CD4-positive, CD25-positive, alpha-beta regulatory T cell (primary cell): ENCODE measurements around the gene TP63. TPM values are rescaled to one million over a fixed set of nuclear protein-coding genes. Genes with fewer than 3 reads are reported as not detected.
A peak's percentile ranks its signal among the peaks of the same experiment; 100 is the strongest.

Experiments used
- ATAC-seq, 2 donors: fragments of 150-1000 bp; cut with Tn5 transposase; one replicate each; pipeline ENCODE4 v1.10.0; 2021; ENCODE audit warnings: low read depth in 2 of 2, moderate number of reproducible peaks in 2 of 2, moderate library complexity in 1 of 2
- DNase-seq, 3 donors: peaks; one replicate each; pipeline versions ENCODE4 v3.0.0 to v3.0.0-alpha.2; 2012 to 2022; ENCODE audit warnings: mixed read lengths in 1 of 3
- H3K27ac ChIP-seq: one replicate; pipeline ENCODE4 v1.7.0; 2013; ENCODE audit warnings: mild to moderate bottlenecking, low read length; ENCODE audit not compliant: insufficient read depth, poor library complexity, severe bottlenecking
- H3K27me3 ChIP-seq: one replicate; pipeline ENCODE4 v1.7.0; 2013; ENCODE audit warnings: low read length; ENCODE audit not compliant: control insufficient read depth, insufficient read depth
- H3K36me3 ChIP-seq: one replicate; pipeline ENCODE4 v1.7.0; 2013; ENCODE audit warnings: mild to moderate bottlenecking, low read length, moderate library complexity; ENCODE audit not compliant: control insufficient read depth, insufficient read depth
- H3K4me1 ChIP-seq: 2 replicates; pipeline ENCODE4 v1.7.0; 2013; ENCODE audit warnings: mild to moderate bottlenecking, low read length; ENCODE audit not compliant: insufficient read depth, control insufficient read depth, poor library complexity, severe bottlenecking
- H3K4me3 ChIP-seq: one replicate; pipeline ENCODE4 v1.7.0; 2013; ENCODE audit warnings: low read depth, mild to moderate bottlenecking, low read length, moderate library complexity
- H3K9me3 ChIP-seq, 2 experiments: 1 replicate in 1 of 2; 2 replicates in 1 of 2; pipeline ENCODE4 v1.7.0; 2013; ENCODE audit warnings: low read length in 2 of 2, mild to moderate bottlenecking in 1 of 2, moderate library complexity in 1 of 2; ENCODE audit not compliant: control insufficient read depth in 2 of 2
- H3K27ac Mint-ChIP-seq, 3 donors: one replicate each; pipeline ENCODE4 v1.8.0; 2020 to 2022; ENCODE audit warnings: mild to moderate bottlenecking in 3 of 3, mixed read lengths in 3 of 3, moderate library complexity in 2 of 3
- H3K27me3 Mint-ChIP-seq: one replicate; pipeline ENCODE4 v1.8.0; 2022; ENCODE audit warnings: mild to moderate bottlenecking, mixed read lengths
- H3K36me3 Mint-ChIP-seq: one replicate; pipeline ENCODE4 v1.8.0; 2020; ENCODE audit warnings: mixed read lengths
- H3K4me1 Mint-ChIP-seq, 4 donors: one replicate each; pipeline ENCODE4 v1.8.0; 2020 to 2022; ENCODE audit warnings: mixed read lengths in 4 of 4, mild to moderate bottlenecking in 1 of 4
- H3K4me3 Mint-ChIP-seq, 4 donors: one replicate each; pipeline ENCODE4 v1.8.0; 2020 to 2022; ENCODE audit warnings: mild to moderate bottlenecking in 4 of 4, mixed read lengths in 4 of 4, moderate library complexity in 3 of 4
- H3K9me3 Mint-ChIP-seq, 7 donors: one replicate each; pipeline ENCODE4 v1.8.0; 2020 to 2022; ENCODE audit warnings: mixed read lengths in 7 of 7, mild to moderate bottlenecking in 3 of 7, moderate library complexity in 2 of 7
- polyA plus RNA-seq, 4 donors: library from polyadenylated mRNA; unstranded; fragments of 300-500 nt; fragmentation: Illumina TruSeq; gene quantifications; one replicate each; pipeline ENCODE4 v1.2.3, GENCODE V29; 2021
- total RNA-seq: library from RNA; stranded (reverse); gene quantifications from one replicate; pipeline ENCODE4 v1.2.3, GENCODE V29; 2022

The TP63 gene
- total and polyA plus RNA-seq, 5 donors from 2014 or later: 0.10 to 0.89 (median 0.20) TPM; not detected in 1

DNA sequence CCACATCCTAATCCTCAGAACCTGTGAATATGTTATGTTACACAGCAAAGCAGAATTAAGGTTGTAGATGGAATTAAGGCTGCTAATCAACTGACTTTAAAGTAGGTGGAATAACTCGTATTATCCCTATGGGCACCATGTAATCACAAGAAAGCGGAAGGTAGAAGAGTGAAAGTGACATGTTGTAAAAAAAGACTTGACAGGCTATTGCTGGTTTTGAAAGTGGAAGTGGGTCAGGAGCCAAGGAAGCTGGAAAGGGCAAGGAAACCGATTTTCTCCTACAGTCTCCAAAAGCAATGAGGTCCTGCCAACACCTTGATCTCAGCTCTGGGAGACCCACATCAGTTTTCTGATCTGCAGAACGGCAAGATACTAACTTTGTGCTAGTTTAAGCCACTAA, 6.6 kb downstream of the TP63 start:
- peak overlapping the region in 1 of 3 donors; percentile 46 for H3K27ac Mint-ChIP-seq
- peaks cover 0 to 15% (median 3%) of the 10 kb centered on the region in 4 donors for H3K4me1 Mint-ChIP-seq
- H3K27ac ChIP-seq: no peak overlapping the region
- no peaks in the 10 kb centered on the region for H3K27me3 ChIP-seq
- ATAC-seq (no peak), DNase-seq (no peak)
- H3K9me3 ChIP-seq: no peaks in the 10 kb centered on the region
- H3K4me3 Mint-ChIP-seq: no peak overlapping the region
- peaks cover 4% of the 10 kb centered on the region for H3K4me1 ChIP-seq
- peaks cover 0 to 1% (median 0%) of the 10 kb centered on the region in 7 donors for H3K9me3 Mint-ChIP-seq
- no peaks in the 10 kb centered on the region for H3K36me3 Mint-ChIP-seq
- H3K4me3 ChIP-seq: no peak overlapping the region
- H3K27me3 Mint-ChIP-seq: no peaks in the 10 kb centered on the region
- no peaks in the 10 kb centered on the region for H3K36me3 ChIP-seq

DNA sequence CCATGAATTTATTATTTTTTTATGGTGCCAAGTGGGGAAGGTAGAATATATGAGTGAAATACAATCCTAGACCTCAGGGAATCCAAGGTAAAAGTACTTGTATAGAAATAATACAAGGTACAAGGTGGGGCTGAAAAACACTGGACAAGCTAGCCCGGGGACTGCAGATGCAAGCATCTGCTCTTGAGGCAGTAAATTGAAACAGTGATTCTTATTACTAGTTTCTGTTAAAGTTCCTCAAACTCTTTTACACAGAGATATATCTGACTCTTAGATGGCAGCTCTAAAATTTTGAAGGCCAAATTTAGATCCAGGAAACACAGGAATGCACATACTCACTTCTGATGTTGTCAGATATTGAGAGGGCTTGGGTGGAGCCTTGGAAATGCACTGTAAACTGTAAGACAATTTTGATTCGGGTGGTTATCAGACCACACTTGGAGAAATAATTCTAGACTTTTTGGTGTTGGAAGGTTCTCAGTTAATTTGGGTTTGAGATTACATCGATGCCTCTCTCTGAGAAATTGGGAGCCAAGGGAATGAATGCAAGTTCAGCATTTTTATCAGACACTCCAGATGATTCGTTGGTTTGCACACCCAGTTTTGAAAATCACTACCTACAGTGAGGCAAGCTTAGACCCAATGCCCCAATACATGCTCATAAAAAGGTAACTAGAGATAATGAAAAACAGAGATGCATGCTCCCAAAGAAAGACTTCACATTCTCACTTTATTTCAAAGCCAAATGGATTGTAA, 7.3 kb downstream of the TP63 start:
- no peak overlapping the region for H3K4me3 Mint-ChIP-seq
- H3K4me1 Mint-ChIP-seq: peaks cover 0 to 14% (median 6%) of the 10 kb centered on the region in 4 donors
- Histone ChIP-seq H3K4me3 (no peak overlapping the region), H3K4me1 (peaks cover 4% of the 10 kb centered on the region), H3K27ac (no peak overlapping the region), H3K9me3 (no peaks in the 10 kb centered on the region), H3K27me3 (no peaks in the 10 kb centered on the region), H3K36me3 (no peaks in the 10 kb centered on the region)
- no peaks in the 10 kb centered on the region for H3K36me3 Mint-ChIP-seq
- no peak for DNase-seq
- H3K27ac Mint-ChIP-seq: no peak overlapping the region
- ATAC-seq: no peak
- H3K9me3 Mint-ChIP-seq: peaks cover 0 to 1% (median 0%) of the 10 kb centered on the region in 7 donors
- H3K27me3 Mint-ChIP-seq: peaks cover 3% of the 10 kb centered on the region

DNA sequence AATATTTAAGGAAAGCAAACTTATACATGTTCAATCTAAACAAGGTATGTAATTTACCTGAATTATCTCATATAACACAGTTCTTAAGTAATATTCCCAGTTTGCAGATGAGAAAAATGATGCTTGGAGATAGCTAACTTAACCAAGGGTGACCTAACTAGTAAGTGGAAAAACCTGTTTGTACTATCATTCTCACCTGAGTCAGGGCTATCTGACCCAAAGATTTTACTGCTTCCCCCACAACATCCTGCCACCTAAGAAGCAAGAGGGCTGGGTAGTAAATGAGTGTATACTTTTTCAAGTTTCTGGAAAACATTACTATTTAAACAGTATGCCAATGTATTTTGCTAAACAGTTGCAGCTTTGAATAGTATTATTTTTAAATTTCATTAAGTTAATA, 10.6 kb downstream of the TP63 start:
- Mint-ChIP-seq H3K4me1 (peaks cover 0 to 19% (median 9%) of the 10 kb centered on the region in 4 donors), H3K9me3 (peaks cover 0 to 5% (median 0%) of the 10 kb centered on the region in 7 donors), H3K36me3 (no peaks in the 10 kb centered on the region), H3K4me3 (no peak overlapping the region), H3K27me3 (peaks cover 9% of the 10 kb centered on the region), H3K27ac (no peak overlapping the region)
- no peaks in the 10 kb centered on the region for H3K9me3 ChIP-seq
- DNase-seq (peak in 1 of 3 donors; percentile 6), ATAC-seq (no peak)
- H3K36me3 ChIP-seq: no peaks in the 10 kb centered on the region
- H3K4me3 ChIP-seq: peak overlapping the region; percentile 72
- no peaks in the 10 kb centered on the region for H3K27me3 ChIP-seq
- peaks cover 4% of the 10 kb centered on the region for H3K4me1 ChIP-seq
- H3K27ac ChIP-seq: no peak overlapping the region

DNA sequence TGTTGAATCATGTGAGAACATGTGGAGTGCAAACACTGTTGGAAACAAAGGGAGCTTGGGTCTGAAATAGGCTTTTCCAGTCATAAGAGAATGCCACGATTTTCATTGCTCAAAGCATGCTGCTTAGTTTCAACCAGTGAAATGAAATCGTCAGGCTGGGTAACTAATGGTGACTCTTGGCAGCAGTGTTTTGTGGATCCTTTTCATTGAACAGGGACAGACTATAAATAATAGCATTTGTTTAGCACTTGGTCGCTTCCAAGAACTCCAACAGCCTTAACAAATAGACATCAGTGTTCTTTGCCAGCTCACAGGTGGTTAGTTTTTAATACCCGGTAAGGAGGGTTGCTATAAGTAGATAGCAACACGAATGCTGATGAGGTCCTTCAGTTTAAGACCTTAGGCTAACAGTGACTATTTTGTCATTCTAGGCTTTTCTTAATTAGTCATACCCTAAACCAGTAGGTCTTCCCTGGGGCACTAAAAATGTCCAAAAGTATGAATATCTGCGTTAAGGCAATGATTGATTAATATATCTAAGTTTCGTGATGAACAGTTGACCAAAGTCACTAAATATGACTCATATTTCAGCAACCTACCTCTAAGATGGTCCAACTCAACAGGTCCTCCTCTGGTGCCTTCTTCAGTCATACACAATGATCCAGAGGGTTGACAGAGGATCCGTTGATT, 15.8 kb downstream of the TP63 start:
- H3K27ac ChIP-seq: no peak overlapping the region
- Mint-ChIP-seq H3K36me3 (peaks cover 5% of the 10 kb centered on the region), H3K9me3 (peaks cover 0 to 8% (median 4%) of the 10 kb centered on the region in 7 donors), H3K4me1 (peaks cover 0 to 7% (median 5%) of the 10 kb centered on the region in 4 donors), H3K4me3 (no peak overlapping the region), H3K27ac (no peak overlapping the region), H3K27me3 (peaks cover 9% of the 10 kb centered on the region)
- no peaks in the 10 kb centered on the region for H3K27me3 ChIP-seq
- no peaks in the 10 kb centered on the region for H3K9me3 ChIP-seq
- H3K4me3 ChIP-seq: no peak overlapping the region
- no peak for ATAC-seq
- H3K4me1 ChIP-seq: no peaks in the 10 kb centered on the region
- no peaks in the 10 kb centered on the region for H3K36me3 ChIP-seq
- DNase-seq: no peak

DNA sequence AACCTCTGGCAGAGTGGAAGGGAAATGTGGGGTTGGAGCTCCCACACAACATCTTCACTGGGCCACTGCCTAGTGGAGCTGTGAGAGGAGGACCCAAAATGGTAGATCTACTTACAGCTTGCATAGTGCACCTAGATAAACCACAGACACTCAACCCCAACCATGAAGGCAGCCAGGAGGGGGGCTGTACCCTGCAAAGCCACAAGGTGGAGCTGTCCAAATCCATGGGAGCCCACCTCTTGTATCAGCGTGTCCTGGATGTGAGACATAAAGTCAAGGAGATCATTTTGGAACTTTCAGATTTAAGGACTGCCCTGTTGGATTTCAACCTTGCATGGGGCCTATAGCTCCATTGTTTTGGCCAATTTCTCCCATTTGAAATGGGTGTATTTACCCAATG, 20.9 kb downstream of the TP63 start:
- no peak for ATAC-seq
- Mint-ChIP-seq H3K27me3 (peaks cover 13% of the 10 kb centered on the region), H3K27ac (no peak overlapping the region), H3K4me1 (no peaks in the 10 kb centered on the region), H3K4me3 (no peak overlapping the region), H3K36me3 (peaks cover 5% of the 10 kb centered on the region), H3K9me3 (peaks cover 0 to 14% (median 8%) of the 10 kb centered on the region in 7 donors)
- Histone ChIP-seq H3K27ac (no peak overlapping the region), H3K9me3 (peaks cover 7 to 8% of the 10 kb centered on the region in 2 experiments), H3K4me3 (no peak overlapping the region), H3K4me1 (no peaks in the 10 kb centered on the region), H3K27me3 (peaks cover 3% of the 10 kb centered on the region), H3K36me3 (no peaks in the 10 kb centered on the region)
- DNase-seq: no peak

DNA sequence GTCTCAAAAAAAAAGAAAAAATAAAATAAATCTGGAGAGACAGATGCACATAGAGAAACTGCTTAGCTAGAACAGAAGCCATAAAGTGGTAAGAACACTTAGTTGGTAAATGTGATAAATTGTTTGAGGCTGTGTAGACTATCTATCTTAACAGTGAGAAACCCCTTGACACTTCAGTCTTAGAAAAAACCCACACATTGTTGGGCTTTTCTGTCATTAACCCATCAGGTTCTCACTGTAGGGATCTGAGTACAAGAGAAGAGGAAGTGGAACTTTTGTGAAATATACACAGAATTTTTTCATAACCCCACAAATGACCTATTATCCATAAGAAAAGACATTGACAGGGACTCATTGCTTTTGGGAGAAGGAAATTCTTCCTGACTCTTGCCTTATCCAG, 24.4 kb downstream of the TP63 start:
- H3K36me3 ChIP-seq: no peaks in the 10 kb centered on the region
- no peak overlapping the region for H3K27ac ChIP-seq
- H3K9me3 ChIP-seq: peaks cover 8% of the 10 kb centered on the region in 2 experiments
- Mint-ChIP-seq H3K4me3 (no peak overlapping the region), H3K27me3 (peaks cover 13% of the 10 kb centered on the region), H3K36me3 (peaks cover 4% of the 10 kb centered on the region), H3K27ac (no peak overlapping the region), H3K4me1 (no peaks in the 10 kb centered on the region), H3K9me3 (peaks cover 0 to 18% (median 6%) of the 10 kb centered on the region in 7 donors)
- DNase-seq (no peak), ATAC-seq (no peak)
- H3K4me1 ChIP-seq: no peaks in the 10 kb centered on the region
- peaks cover 3% of the 10 kb centered on the region for H3K27me3 ChIP-seq
- H3K4me3 ChIP-seq: no peak overlapping the region

DNA sequence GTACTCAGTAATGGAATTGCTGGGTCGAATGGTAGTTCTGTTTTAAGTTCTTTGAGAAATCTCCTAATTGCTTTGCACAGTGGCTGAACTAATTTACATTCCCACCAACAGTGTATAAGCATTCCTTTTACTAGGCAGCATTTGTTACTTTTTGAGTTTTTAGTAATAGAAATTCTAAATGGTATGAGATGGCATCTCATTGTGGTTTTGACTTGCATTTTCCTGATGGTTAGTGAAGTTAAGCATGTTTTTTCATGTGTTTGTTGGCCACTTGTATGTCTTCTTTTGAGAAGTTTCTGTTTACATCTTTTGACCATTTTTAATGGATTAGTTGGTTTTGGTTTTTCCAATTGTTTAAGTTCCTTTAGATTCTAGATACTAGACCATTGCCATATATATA, 28.4 kb downstream of the TP63 start:
- Mint-ChIP-seq H3K27ac (no peak overlapping the region), H3K36me3 (no peaks in the 10 kb centered on the region), H3K4me1 (no peaks in the 10 kb centered on the region), H3K4me3 (no peak overlapping the region), H3K27me3 (peaks cover 20% of the 10 kb centered on the region), H3K9me3 (peaks cover 2 to 18% (median 6%) of the 10 kb centered on the region in 7 donors)
- Histone ChIP-seq H3K4me3 (no peak overlapping the region), H3K27me3 (peaks cover 3% of the 10 kb centered on the region), H3K9me3 (peaks cover 8% of the 10 kb centered on the region in 2 experiments), H3K36me3 (no peaks in the 10 kb centered on the region), H3K27ac (no peak overlapping the region), H3K4me1 (no peaks in the 10 kb centered on the region)
- ATAC-seq (no peak), DNase-seq (no peak)
